GM23338 (cell line): ENCODE results near the gene ZNF268. TPM values are rescaled to one million over a fixed set of nuclear protein-coding genes. Genes with fewer than 3 reads are reported as not detected.

ENCODE experiments used
- ATAC-seq: fragments of 200-7000 bp; cut with Tn5 transposase; 3 replicates; pipeline ENCODE4 v1.9.1; 2020
- DNase-seq: peaks from one replicate; pipeline ENCODE4 v3.0.0-alpha.2; 2015; ENCODE audit warnings: low spot score
- H2AFZ ChIP-seq: fragments of 200-600 bp; sonication (generic); 2 replicates; pipeline ENCODE4 v1.8.0; 2016; ENCODE audit warnings: antibody characterized with exemption, mild to moderate bottlenecking, moderate library complexity
- H3F3A ChIP-seq: fragments of 200-600 bp; sonication (generic); replicated peaks from 2 replicates; pipeline ENCODE4 v1.8.0; 2017; ENCODE audit warnings: antibody characterized with exemption, mixed run types, low read depth
- H3K27ac ChIP-seq: fragments of 200-600 bp; sonication (generic); 2 replicates; pipeline ENCODE4 v1.6.1; 2016; ENCODE audit warnings: low read depth
- H3K27me3 ChIP-seq: fragments of 200-600 bp; sonication (generic); 2 replicates; pipeline ENCODE4 v1.8.0; 2016; ENCODE audit warnings: mild to moderate bottlenecking, mixed run types, moderate library complexity; ENCODE audit not compliant: insufficient read depth
- H3K36me3 ChIP-seq: fragments of 200-600 bp; sonication (generic); 2 replicates; pipeline ENCODE4 v1.8.0; 2016; ENCODE audit warnings: mild to moderate bottlenecking; ENCODE audit not compliant: insufficient read depth
- H3K4me1 ChIP-seq: fragments of 200-600 bp; sonication (generic); 2 replicates; pipeline ENCODE4 v1.8.0; 2016; ENCODE audit warnings: mild to moderate bottlenecking, moderate library complexity; ENCODE audit not compliant: insufficient read depth
- H3K4me2 ChIP-seq: fragments of 200-600 bp; sonication (generic); 2 replicates; pipeline ENCODE4 v1.7.1; 2017; ENCODE audit warnings: mixed run types
- H3K4me3 ChIP-seq: fragments of 200-600 bp; sonication (generic); 2 replicates; pipeline ENCODE4 v1.6.1; 2016; ENCODE audit warnings: mixed run types
- H3K79me2 ChIP-seq: fragments of 200-600 bp; sonication (generic); replicated peaks from 2 replicates; pipeline ENCODE4 v1.8.0; 2017; ENCODE audit warnings: mild to moderate bottlenecking; ENCODE audit not compliant: insufficient read depth
- H3K9me2 ChIP-seq: fragments of 200-600 bp; sonication (generic); 2 replicates; pipeline ENCODE4 v1.8.0; 2017; ENCODE audit not compliant: insufficient read depth
- H4K20me1 ChIP-seq: fragments of 200-600 bp; sonication (generic); replicated peaks from 2 replicates; pipeline ENCODE4 v1.8.0; 2017; ENCODE audit warnings: mild to moderate bottlenecking; ENCODE audit not compliant: insufficient read depth
- H3K27ac Mint-ChIP-seq: 2 replicates; pipeline ENCODE4 v1.8.0; 2020; ENCODE audit warnings: inconsistent platforms, mild to moderate bottlenecking, moderate library complexity, mixed read lengths
- H3K27me3 Mint-ChIP-seq: 3 replicates; pipeline ENCODE4 v1.8.0; 2022; ENCODE audit warnings: low read depth, mild to moderate bottlenecking, moderate library complexity, mixed read lengths, inconsistent platforms; ENCODE audit not compliant: insufficient read depth, poor library complexity
- H3K36me3 Mint-ChIP-seq: 3 replicates; pipeline ENCODE4 v1.8.0; 2021; ENCODE audit warnings: low read depth, mild to moderate bottlenecking, inconsistent platforms, moderate library complexity, mixed read lengths
- H3K4me1 Mint-ChIP-seq: 3 replicates; pipeline ENCODE4 v1.8.0; 2020; ENCODE audit warnings: mild to moderate bottlenecking, inconsistent platforms, mixed read lengths
- H3K4me3 Mint-ChIP-seq: 3 replicates; pipeline ENCODE4 v1.8.0; 2021; ENCODE audit warnings: moderate library complexity, mild to moderate bottlenecking, inconsistent platforms, mixed read lengths
- H3K9me3 Mint-ChIP-seq: 3 replicates; pipeline ENCODE4 v1.8.0; 2020; ENCODE audit warnings: moderate library complexity, mild to moderate bottlenecking, inconsistent platforms, mixed read lengths
- CREB1 ChIP-seq: fragments of 250-450 bp; sonication (Bioruptor Pico); IDR thresholded peaks from 2 replicates; pipeline ENCODE4 v1.5.0; 2020; ENCODE audit warnings: low read depth, mild to moderate bottlenecking, moderate library complexity
- CTCF ChIP-seq, 2 experiments: fragments of 200-600 bp in 1 of 2; sonication (generic) in 1 of 2; conservative IDR thresholded peaks; 2 replicates each; pipeline versions ENCODE4 v1.5.1 to v1.6.1; 2016 to 2017; ENCODE audit warnings: antibody characterized with exemption in 2 of 2, low read depth in 2 of 2, mild to moderate bottlenecking in 2 of 2, moderate library complexity in 1 of 2
- ETS1 ChIP-seq: IDR thresholded peaks from 2 replicates; pipeline ENCODE4 v1.6.1; 2016; ENCODE audit warnings: antibody characterized with exemption
- EZH2 ChIP-seq: fragments of 200-600 bp; sonication (generic); IDR thresholded peaks from one replicate; pipeline ENCODE4 v1.8.0; 2017; ENCODE audit warnings: antibody characterized with exemption, mild to moderate bottlenecking, low read depth; ENCODE audit not compliant: unreplicated experiment
- EZH2phosphoT487 ChIP-seq: fragments of 200-600 bp; sonication (generic); IDR thresholded peaks from one replicate; pipeline ENCODE4 v1.8.1; 2018; ENCODE audit warnings: antibody characterized with exemption; ENCODE audit not compliant: unreplicated experiment
- JUNB ChIP-seq: IDR thresholded peaks from one replicate; pipeline ENCODE4 v1.6.1; 2016; ENCODE audit warnings: antibody characterized with exemption; ENCODE audit not compliant: unreplicated experiment
- NANOG ChIP-seq: IDR thresholded peaks from 2 replicates; pipeline ENCODE4 v1.6.1; 2016; ENCODE audit warnings: antibody characterized with exemption, borderline replicate concordance
- POLR2AphosphoS5 ChIP-seq: IDR thresholded peaks from 2 replicates; pipeline ENCODE4 v1.6.1; 2016; ENCODE audit warnings: antibody characterized with exemption, low read depth
- REST ChIP-seq: IDR thresholded peaks from one replicate; pipeline ENCODE4 v1.6.1; 2018; ENCODE audit warnings: antibody characterized with exemption; ENCODE audit not compliant: unreplicated experiment
- STAT1 ChIP-seq: IDR thresholded peaks from one replicate; pipeline ENCODE4 v1.6.1; 2016; ENCODE audit warnings: antibody characterized with exemption; ENCODE audit not compliant: unreplicated experiment
- ZNF114 ChIP-seq: fragments of 250-450 bp; sonication (Bioruptor Pico); IDR thresholded peaks from 2 replicates; pipeline ENCODE4 v1.5.0; 2020; ENCODE audit warnings: mild to moderate bottlenecking, moderate library complexity
- ZNF331 ChIP-seq: fragments of 250-450 bp; sonication (Bioruptor Pico); IDR thresholded peaks from 2 replicates; pipeline ENCODE4 v1.5.0; 2020; ENCODE audit warnings: low read depth, mild to moderate bottlenecking, moderate library complexity
- ZNF462 ChIP-seq: fragments of 250-450 bp; sonication (Bioruptor Pico); IDR thresholded peaks from 2 replicates; pipeline ENCODE4 v1.5.0; 2020; ENCODE audit warnings: mild to moderate bottlenecking, moderate library complexity
- polyA plus RNA-seq: library from polyadenylated mRNA; unstranded; fragments of >200 nt; fragmentation: Nextera tagmentation; extraction: Ambion mirVana; gene quantifications from 2 replicates; pipeline ENCODE4 v1.2.1, GENCODE V29; 2016
- total RNA-seq: library from RNA; depleted of rRNA; stranded (reverse); fragments of >200 nt; shearing (Covaris generic); gene quantifications from 2 replicates; pipeline ENCODE4 v1.2.3, GENCODE V29; 2014

Gene ZNF268
- total and polyA plus RNA-seq, 2 experiments from 2014 or later: 15.1 to 25.2 TPM

- ATAC-seq: no peak
- peaks cover 80% of the 10 kb centered on the region for H3K9me3 Mint-ChIP-seq
These were observed 45.5 kb upstream of the ZNF268 start for GRCh38 chr12:133135747-133136146.

More at GRCh38 chr12:133135747-133136146, 45.5 kb upstream of the ZNF268 start:
- H3K27me3 ChIP-seq: no peaks in the 10 kb centered on the region
- Mint-ChIP-seq H3K4me3 (no peak overlapping the region), H3K4me1 (peaks cover 3% of the 10 kb centered on the region), H3K27me3 (peaks cover 5% of the 10 kb centered on the region), H3K36me3 (peaks cover 97% of the 10 kb centered on the region), H3K27ac (no peak overlapping the region)
- peaks cover 46% of the 10 kb centered on the region for H3K36me3 ChIP-seq
- H3K4me1 ChIP-seq: no peaks in the 10 kb centered on the region
- no peaks in the 10 kb centered on the region for H3F3A ChIP-seq
- H3K79me2 ChIP-seq: peaks cover 53% of the 10 kb centered on the region
- TF ChIP-seq ZNF331 (CRISPR knock-in tag) (no peak), STAT1 (no peak), ZNF462 (CRISPR knock-in tag) (no peak), NANOG (no peak), ZNF114 (CRISPR knock-in tag) (no peak), EZH2 (no peak), CTCF (conservative IDR thresholded peaks at IDR 0.05; ENCODE audit: low read depth in 2 of 2) (no peak), JUNB (no peak), ETS1 (no peak), CREB1 (no peak), EZH2phosphoT487 (no peak), REST (no peak), POLR2AphosphoS5 (no peak)
- H3K9me2 ChIP-seq: 0 out of 2 replicates have a peak, but pooled peaks cover under 1% of the 10 kb centered on the region
- H3K4me3 ChIP-seq: no peak overlapping the region
- H3K27ac ChIP-seq: no peak overlapping the region
- H3K4me2 ChIP-seq: no peak overlapping the region
- no peaks in the 10 kb centered on the region; the same call in 1 of the 2 replicates for H4K20me1 ChIP-seq
- DNase-seq: no peak
- H2AFZ ChIP-seq: no peak overlapping the region
